ENCODE data around the gene TSPAN17. TPM values are rescaled to one million over a fixed set of nuclear protein-coding genes. Genes with fewer than 3 reads are reported as not detected.

TSPAN17 gene
- total and polyA plus RNA-seq, 12 donors = 25.8 to 106 (median 52.8) TPM

- intact Hi-C loops (cut with DNase I) = no loop called here
- no peaks in the 10 kb centered on the region for H3K9me3 ChIP-seq (replicated peaks in 1 of 3)
- no peak overlapping the region for H3K27ac ChIP-seq
- H3K36me3 ChIP-seq (replicated peaks in 1 of 2) = no peaks in the 10 kb centered on the region
- 20 to 32% (median 23%) methylated on average over 9 to 19 of the region's 19 CpGs for WGBS, 4 donors
- TF ChIP-seq POLR2A (IDR thresholded peaks at IDR 0.05) (no peak), CTCF (IDR thresholded peaks at IDR 0.05) (no peak)
- peaks cover 0 to 16% of the 10 kb centered on the region in 2 donors for H3K4me1 ChIP-seq (replicated peaks in 1 of 2)
- peaks cover 33% of the 10 kb centered on the region for H3K27me3 ChIP-seq
- peak overlapping the region in 1 of 4 donors; percentile 29 for H3K4me3 ChIP-seq
- DNase-seq = no peak
These were observed 28.5 kb upstream of the TSPAN17 start for GRCh38 chr5:176618783-176619182.

GRCh38 chr5:176619203-176619568 lies 28.1 kb upstream of the TSPAN17 start:
- Histone ChIP-seq H3K9me3 (replicated peaks in 1 of 3) (no peaks in the 10 kb centered on the region), H3K27me3 (peaks cover 33% of the 10 kb centered on the region), H3K27ac (no peak overlapping the region), H3K4me1 (replicated peaks in 1 of 2) (peaks cover 0 to 16% of the 10 kb centered on the region in 2 donors), H3K4me3 (peak overlapping the region in 1 of 4 donors; percentile 29), H3K36me3 (replicated peaks in 1 of 2) (no peaks in the 10 kb centered on the region)
- WGBS, 4 donors = 1 to 9% (median 5%) methylated on average over 6 to 31 of the region's 31 CpGs
- TF ChIP-seq CTCF (IDR thresholded peaks at IDR 0.05) (peak in 3 of 6 experiments; percentile 11 to 36 (median 26)), POLR2A (IDR thresholded peaks at IDR 0.05) (no peak)
- DNase-seq = peak; percentile 78 to 91 (median 84)
- intact Hi-C loops (cut with DNase I) = no loop called here

- Histone ChIP-seq H3K9me3 (replicated peaks in 1 of 3) (no peaks in the 10 kb centered on the region), H3K4me3 (peak overlapping the region in 1 of 4 donors; percentile 29), H3K4me1 (replicated peaks in 1 of 2) (peaks cover 0 to 16% of the 10 kb centered on the region in 2 donors), H3K27ac (no peak overlapping the region), H3K27me3 (peaks cover 33% of the 10 kb centered on the region), H3K36me3 (replicated peaks in 1 of 2) (no peaks in the 10 kb centered on the region)
- WGBS, 4 donors = 0 to 11% (median 8%) methylated on average over 2 to 59 of the region's 59 CpGs
- DNase-seq = no peak
- intact Hi-C loops (cut with DNase I) = no loop called here
- TF ChIP-seq CTCF (IDR thresholded peaks at IDR 0.05) (no peak), POLR2A (IDR thresholded peaks at IDR 0.05) (no peak)
These were observed 27.5 kb upstream of the TSPAN17 start for GRCh38 chr5:176619569-176620332.

GRCh38 chr5:176620333-176620981 lies 26.8 kb upstream of the TSPAN17 start:
- DNase-seq = peak in 1 of 7 donors; percentile 32
- H3K27me3 ChIP-seq = peaks cover 33% of the 10 kb centered on the region
- no peak for TF ChIP-seq CTCF (IDR thresholded peaks at IDR 0.05)
- TF ChIP-seq POLR2A (IDR thresholded peaks at IDR 0.05) = no peak
- peaks cover 0 to 16% of the 10 kb centered on the region in 2 donors for H3K4me1 ChIP-seq (replicated peaks in 1 of 2)
- H3K36me3 ChIP-seq (replicated peaks in 1 of 2) = no peaks in the 10 kb centered on the region
- WGBS, 4 donors = 5 to 12% (median 10%) methylated on average over 29 to 32 of the region's 32 CpGs
- no peaks in the 10 kb centered on the region for H3K9me3 ChIP-seq (replicated peaks in 1 of 3)
- intact Hi-C loops (cut with DNase I) = no loop called here
- no peak overlapping the region for H3K4me3 ChIP-seq
- H3K27ac ChIP-seq = no peak overlapping the region
